ENCODE data around the gene CCDC6. TPM values are rescaled to one million over a fixed set of nuclear protein-coding genes. Genes with fewer than 3 reads are reported as not detected.
"Not testable (repeated sequence)": the region's sequence is repeated elsewhere in the genome, so short reads cannot be mapped to it uniquely, and the experiment has no call there.

Gene CCDC6
- total RNA-seq (ENCODE audit: low replicate concordance), result 55.4 and 75.1 TPM in 2 replicates
- long read RNA-seq, partial matches to known transcripts, result 6 of 47 reads
- long read RNA-seq, other reads (novel, unspliced or antisense), result 41 of 47 reads

- Mint-ChIP-seq H3K9me3 (peaks cover 3% of the 10 kb centered on the region), H3K4me1 (ENCODE audit: unreplicated experiment) (peaks cover 59% of the 10 kb centered on the region), H3K27me3 (no peaks in the 10 kb centered on the region), H3K4me3 (peak within 1 kb of the TSS; percentile 100), H3K27ac (peak within 1 kb of the TSS; percentile 97), H3K36me3 (peaks cover 9% of the 10 kb centered on the region)
- peak; percentile 93 for DNase-seq (ENCODE audit: extremely low spot score, unreplicated experiment)
- TF ChIP-seq CTCF (conservative IDR thresholded peaks at IDR 0.05), result peak; percentile 76
These were observed at the start of gene CCDC6 for GRCh38 chr10:59906417-59907202. CCDC6 (minus strand) TSS chr10:59906556; CDS start chr10:59906424, 132 bp downstream.

GRCh38 chr10:59954296-59954695 is 47.9 kb upstream of the CCDC6 start:
- Mint-ChIP-seq H3K4me3 (no peak overlapping the region), H3K4me1 (ENCODE audit: unreplicated experiment) (no peaks in the 10 kb centered on the region), H3K36me3 (no peaks in the 10 kb centered on the region), H3K27ac (no peak overlapping the region), H3K9me3 (no peaks in the 10 kb centered on the region), H3K27me3 (no peaks in the 10 kb centered on the region)
- no peak for TF ChIP-seq CTCF (conservative IDR thresholded peaks at IDR 0.05)
- no peak for DNase-seq (ENCODE audit: extremely low spot score, unreplicated experiment)

GRCh38 chr10:59953711-59954110 is 47.4 kb upstream of the CCDC6 start:
- not testable (repeated sequence) for H3K27ac Mint-ChIP-seq; H3K9me3 Mint-ChIP-seq; H3K4me1 Mint-ChIP-seq (ENCODE audit: unreplicated experiment); H3K36me3 Mint-ChIP-seq; H3K27me3 Mint-ChIP-seq; H3K4me3 Mint-ChIP-seq; DNase-seq (ENCODE audit: extremely low spot score, unreplicated experiment)

- DNase-seq (ENCODE audit: extremely low spot score, unreplicated experiment), result no peak
- Mint-ChIP-seq H3K27ac (no peak overlapping the region), H3K27me3 (no peaks in the 10 kb centered on the region), H3K36me3 (no peaks in the 10 kb centered on the region), H3K4me1 (ENCODE audit: unreplicated experiment) (no peaks in the 10 kb centered on the region), H3K4me3 (no peak overlapping the region), H3K9me3 (no peaks in the 10 kb centered on the region)
- no peak for TF ChIP-seq CTCF (conservative IDR thresholded peaks at IDR 0.05)
These were observed 43.7 kb upstream of the CCDC6 start for GRCh38 chr10:59950105-59950504.

- no peak for TF ChIP-seq CTCF (conservative IDR thresholded peaks at IDR 0.05)
- no peak overlapping the region for H3K4me3 Mint-ChIP-seq
- no peaks in the 10 kb centered on the region for H3K36me3 Mint-ChIP-seq
- H3K27me3 Mint-ChIP-seq, result no peaks in the 10 kb centered on the region
- H3K27ac Mint-ChIP-seq, result no peak overlapping the region
- H3K4me1 Mint-ChIP-seq (ENCODE audit: unreplicated experiment), result no peaks in the 10 kb centered on the region
- DNase-seq (ENCODE audit: extremely low spot score, unreplicated experiment), result no peak
- no peaks in the 10 kb centered on the region for H3K9me3 Mint-ChIP-seq
These were observed 43.3 kb upstream of the CCDC6 start for GRCh38 chr10:59949608-59950007.

- Mint-ChIP-seq H3K27ac (no peak overlapping the region), H3K4me3 (no peak overlapping the region), H3K9me3 (no peaks in the 10 kb centered on the region), H3K27me3 (no peaks in the 10 kb centered on the region), H3K4me1 (ENCODE audit: unreplicated experiment) (no peaks in the 10 kb centered on the region), H3K36me3 (no peaks in the 10 kb centered on the region)
- DNase-seq (ENCODE audit: extremely low spot score, unreplicated experiment), result no peak
- TF ChIP-seq CTCF (conservative IDR thresholded peaks at IDR 0.05), result no peak
These were observed 39.6 kb upstream of the CCDC6 start for GRCh38 chr10:59945991-59946390.

Measured in type B pancreatic cell (in vitro differentiated cells).